BE2C (cell line): ENCODE results near the gene RTTN.

Source experiments
- DNase-seq: peaks from one replicate; pipeline ENCODE4 v3.0.0-alpha.2; 2020
- H3K27me3 ChIP-seq: fragments of 250-450 bp; sonication (Bioruptor Pico); 2 replicates; pipeline ENCODE4 v1.5.1; 2020; ENCODE audit warnings: mild to moderate bottlenecking
- H3K36me3 ChIP-seq: fragments of 250-450 bp; sonication (Bioruptor Pico); 2 replicates; pipeline ENCODE4 v1.5.1; 2020; ENCODE audit warnings: mild to moderate bottlenecking
- H3K4me1 ChIP-seq: fragments of 250-450 bp; sonication (Bioruptor Pico); 2 replicates; pipeline ENCODE4 v1.5.1; 2020
- H3K4me3 ChIP-seq: 2 replicates; pipeline ENCODE4 v1.5.1; 2011; ENCODE audit warnings: low read depth, low read length
- H3K9me3 ChIP-seq: fragments of 250-450 bp; sonication (Bioruptor Pico); 2 replicates; pipeline ENCODE4 v1.5.1; 2020
- CTCF ChIP-seq: IDR thresholded peaks from 2 replicates; pipeline ENCODE4 v1.5.1; 2012; ENCODE audit warnings: mild to moderate bottlenecking, low read depth, low read length

RTTN gene

GRCh38 chr18:70207181-70207580, 1.7 kb upstream of the RTTN start:
- H3K9me3 ChIP-seq, result no peaks in the 10 kb centered on the region
- no peak for DNase-seq
- H3K4me3 ChIP-seq, result no peak overlapping the region
- TF ChIP-seq CTCF, result no peak
- H3K27me3 ChIP-seq, result no peaks in the 10 kb centered on the region
- H3K36me3 ChIP-seq, result no peaks in the 10 kb centered on the region
- H3K4me1 ChIP-seq, result no peaks in the 10 kb centered on the region

- Histone ChIP-seq H3K4me3 (no peak overlapping the region), H3K9me3 (no peaks in the 10 kb centered on the region), H3K36me3 (no peaks in the 10 kb centered on the region), H3K27me3 (no peaks in the 10 kb centered on the region), H3K4me1 (no peaks in the 10 kb centered on the region)
- no peak for DNase-seq
- no peak for TF ChIP-seq CTCF
Measured at GRCh38 chr18:70200286-70200685, 5.2 kb downstream of the RTTN start.

GRCh38 chr18:70197844-70198243, 7.6 kb downstream of the RTTN start:
- DNase-seq, result no peak
- H3K4me3 ChIP-seq, result no peak overlapping the region
- no peaks in the 10 kb centered on the region for H3K4me1 ChIP-seq
- H3K9me3 ChIP-seq, result no peaks in the 10 kb centered on the region
- TF ChIP-seq CTCF, result no peak
- H3K27me3 ChIP-seq, result no peaks in the 10 kb centered on the region
- no peaks in the 10 kb centered on the region for H3K36me3 ChIP-seq

- Histone ChIP-seq H3K27me3 (no peaks in the 10 kb centered on the region), H3K4me3 (no peak overlapping the region), H3K4me1 (no peaks in the 10 kb centered on the region), H3K9me3 (no peaks in the 10 kb centered on the region), H3K36me3 (no peaks in the 10 kb centered on the region)
- no peak for TF ChIP-seq CTCF
- DNase-seq, result no peak
Measured at GRCh38 chr18:70197026-70197425, 8.5 kb downstream of the RTTN start.

GRCh38 chr18:70195852-70196434, 9.5 kb downstream of the RTTN start:
- no peak overlapping the region for H3K4me3 ChIP-seq
- no peaks in the 10 kb centered on the region for H3K9me3 ChIP-seq
- H3K4me1 ChIP-seq, result no peaks in the 10 kb centered on the region
- TF ChIP-seq CTCF, result peak; percentile 69
- DNase-seq, result peak; percentile 6
- no peaks in the 10 kb centered on the region; the same call in 1 of the 2 replicates for H3K36me3 ChIP-seq
- H3K27me3 ChIP-seq, result no peaks in the 10 kb centered on the region

GRCh38 chr18:70195014-70195614, 10.4 kb downstream of the RTTN start:
- Histone ChIP-seq H3K36me3 (no peaks in the 10 kb centered on the region; the same call in 1 of the 2 replicates), H3K4me1 (no peaks in the 10 kb centered on the region), H3K4me3 (no peak overlapping the region), H3K9me3 (no peaks in the 10 kb centered on the region), H3K27me3 (no peaks in the 10 kb centered on the region)
- TF ChIP-seq CTCF, result no peak
- DNase-seq, result no peak
